HG02981 (cell line): ENCODE measurements around the gene QTRT2.

ENCODE experiments used
- ATAC-seq: cut with Tn5 transposase; IDR thresholded peaks from one replicate; pipeline ENCODE4 v1.9.1; 2021; ENCODE audit warnings: mild to moderate bottlenecking, moderate library complexity; ENCODE audit not compliant: unreplicated experiment

QTRT2 gene

GRCh38 chr3:114119776-114120175 lies 63.2 kb downstream of the QTRT2 start:
- no peak for ATAC-seq

GRCh38 chr3:114120211-114120610 lies 63.7 kb downstream of the QTRT2 start:
- no peak for ATAC-seq

GRCh38 chr3:114122027-114122709 lies 65.6 kb downstream of the QTRT2 start:
- ATAC-seq: no peak

GRCh38 chr3:114126461-114126860 lies 69.9 kb downstream of the QTRT2 start:
- ATAC-seq: no peak

GRCh38 chr3:114127517-114127916 lies 71.0 kb downstream of the QTRT2 start:
- no peak for ATAC-seq

- ATAC-seq: no peak
Measured at GRCh38 chr3:114128231-114128630, 71.7 kb downstream of the QTRT2 start.

GRCh38 chr3:114128826-114129225 lies 72.3 kb downstream of the QTRT2 start:
- no peak for ATAC-seq

GRCh38 chr3:114132500-114132899 lies 76.0 kb downstream of the QTRT2 start:
- no peak for ATAC-seq

GRCh38 chr3:114133947-114134346 lies 77.4 kb downstream of the QTRT2 start:
- no peak for ATAC-seq
